GM18867 (cell line): ENCODE measurements around the gene BCAN.
A peak's percentile ranks its signal among the peaks of the same experiment; 100 is the strongest.

Experiments
- ATAC-seq: cut with Tn5 transposase; IDR thresholded peaks from one replicate; pipeline ENCODE4 v1.9.1; 2021; ENCODE audit warnings: mild to moderate bottlenecking, moderate library complexity; ENCODE audit not compliant: unreplicated experiment

BCAN gene

DNA sequence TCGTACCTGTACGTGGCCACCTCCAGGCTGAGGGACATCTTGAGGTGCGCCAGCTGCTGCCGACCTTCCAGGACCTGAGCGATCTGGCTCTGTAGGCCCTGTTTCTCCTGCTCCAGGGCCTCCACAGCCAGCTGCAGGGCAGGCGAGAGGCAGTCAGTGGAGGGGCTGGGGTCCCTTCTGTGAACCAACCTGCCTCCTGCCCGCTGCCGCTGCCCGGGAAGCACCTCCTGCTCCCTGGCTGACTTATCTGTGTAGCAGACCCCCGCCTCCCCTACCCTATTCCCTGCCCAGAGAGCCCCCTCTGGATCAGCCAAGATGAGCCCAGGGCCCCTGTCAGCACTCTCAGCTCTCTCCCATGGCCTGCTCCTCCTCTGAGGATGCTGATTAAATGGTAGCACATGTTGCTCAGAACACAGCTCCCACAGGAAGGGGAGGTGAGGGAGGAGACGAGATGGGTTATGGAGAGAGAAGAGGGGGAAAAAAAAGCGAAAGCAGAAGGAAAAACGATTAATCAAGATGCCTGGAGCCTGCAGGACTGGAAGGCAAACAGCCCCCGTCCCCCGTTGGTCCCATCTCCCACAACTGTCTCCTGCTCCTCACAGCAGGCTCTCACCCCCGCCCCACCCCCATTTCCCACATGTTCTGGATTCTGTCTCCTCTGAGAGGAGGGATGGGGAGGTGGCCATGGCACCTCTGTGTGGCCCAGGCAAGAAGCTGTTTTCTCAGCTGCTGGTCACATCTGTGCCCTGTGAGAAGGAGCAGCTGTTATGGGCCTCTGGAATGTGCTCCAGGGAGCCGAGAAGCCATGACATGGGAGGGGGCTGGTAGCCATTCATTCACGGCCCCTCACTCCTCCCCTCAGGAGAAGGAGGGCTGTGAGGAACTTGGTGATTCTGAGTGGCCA lies 33.5 kb downstream of the BCAN start:
- ATAC-seq = no peak

- no peak for ATAC-seq
Observed at GRCh38 chr1:156676114-156676819, 34.4 kb downstream of the BCAN start.

DNA sequence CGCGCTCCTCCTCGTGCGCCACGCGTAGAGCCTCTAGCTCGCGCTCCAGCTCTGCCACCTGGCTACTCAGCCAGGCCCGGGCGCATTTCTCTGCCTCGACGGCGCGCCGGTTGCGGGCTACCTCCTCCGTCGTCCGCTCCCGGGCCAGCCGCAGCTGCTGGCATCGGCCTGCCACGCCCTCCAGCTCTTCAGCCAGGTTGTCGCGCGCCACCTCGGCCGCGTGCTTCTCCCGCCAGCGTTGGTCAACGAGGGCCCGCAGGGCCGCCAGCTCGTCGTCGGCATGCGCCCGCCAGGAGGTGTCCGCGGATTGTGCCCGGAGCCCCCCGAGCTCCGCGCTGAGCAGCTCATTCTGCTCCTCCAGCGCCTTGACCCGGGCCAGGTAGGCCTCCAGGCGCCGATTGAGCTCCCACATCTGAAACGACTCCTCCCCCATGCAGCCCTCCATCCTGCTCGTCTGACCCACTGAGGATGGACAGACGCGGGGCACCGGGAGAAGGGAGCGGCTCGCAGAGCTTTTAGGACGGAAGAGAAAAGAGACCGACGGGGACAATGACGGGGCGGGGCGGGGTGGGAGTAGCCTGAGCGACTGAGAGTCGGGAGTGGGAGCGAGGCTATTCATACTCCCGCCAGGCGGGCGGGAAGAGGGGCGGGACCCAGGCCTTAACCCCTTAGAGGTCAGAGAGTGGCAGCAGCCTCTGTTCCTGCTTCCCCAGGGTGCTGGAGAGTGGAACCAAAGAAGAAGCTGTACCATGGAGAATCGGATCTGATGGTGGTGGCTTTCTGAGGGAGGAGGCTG lies 35.1 kb downstream of the BCAN start, which contains the start of gene NES:
Gene NES (minus strand): TSS at position 588 of the 796 bp plus-strand sequence. CDS start 143 bp downstream, at position 445.
- no peak for ATAC-seq

GRCh38 chr1:156677616-156678596 lies 36.0 kb downstream of the BCAN start:
- no peak for ATAC-seq

- no peak for ATAC-seq
Observed at GRCh38 chr1:156680056-156680455, 38.1 kb downstream of the BCAN start.

GRCh38 chr1:156681196-156681960 lies 39.5 kb downstream of the BCAN start:
- ATAC-seq = no peak

DNA sequence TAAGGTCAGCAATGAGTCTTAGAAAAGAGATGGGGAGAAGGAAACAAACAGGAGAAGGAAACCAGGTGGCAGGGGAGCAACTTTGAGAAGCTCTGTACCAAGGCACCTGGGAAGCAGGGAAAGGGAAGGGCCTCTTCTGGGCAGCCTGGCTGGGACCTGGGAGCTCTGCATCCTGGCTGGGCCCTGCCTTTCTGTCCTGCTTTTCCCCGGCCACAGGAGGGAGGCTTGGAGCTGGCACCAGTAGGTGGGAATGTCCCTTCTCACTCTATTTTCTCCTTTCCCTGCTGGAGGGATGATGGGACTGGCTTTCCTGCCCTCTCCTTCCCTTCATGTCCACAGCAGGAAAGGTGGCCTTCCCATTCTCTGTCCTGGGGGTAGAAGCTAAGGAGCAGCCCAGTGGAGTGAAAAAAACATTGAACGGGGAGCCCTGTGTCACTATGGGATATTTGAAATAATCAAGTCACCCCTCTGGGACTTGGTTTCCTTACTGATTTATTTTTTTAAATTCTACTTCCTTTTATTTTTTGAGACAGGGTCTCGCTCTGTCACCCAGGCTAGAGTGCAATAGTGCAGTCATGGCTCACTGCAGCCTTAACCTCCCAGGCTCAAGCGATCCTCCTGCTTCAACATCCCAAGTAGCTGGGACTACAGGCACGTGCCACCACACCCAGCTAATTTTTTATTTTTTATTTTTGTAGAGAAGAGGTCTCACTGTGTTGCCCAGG lies 40.4 kb downstream of the BCAN start:
- ATAC-seq = no peak

DNA sequence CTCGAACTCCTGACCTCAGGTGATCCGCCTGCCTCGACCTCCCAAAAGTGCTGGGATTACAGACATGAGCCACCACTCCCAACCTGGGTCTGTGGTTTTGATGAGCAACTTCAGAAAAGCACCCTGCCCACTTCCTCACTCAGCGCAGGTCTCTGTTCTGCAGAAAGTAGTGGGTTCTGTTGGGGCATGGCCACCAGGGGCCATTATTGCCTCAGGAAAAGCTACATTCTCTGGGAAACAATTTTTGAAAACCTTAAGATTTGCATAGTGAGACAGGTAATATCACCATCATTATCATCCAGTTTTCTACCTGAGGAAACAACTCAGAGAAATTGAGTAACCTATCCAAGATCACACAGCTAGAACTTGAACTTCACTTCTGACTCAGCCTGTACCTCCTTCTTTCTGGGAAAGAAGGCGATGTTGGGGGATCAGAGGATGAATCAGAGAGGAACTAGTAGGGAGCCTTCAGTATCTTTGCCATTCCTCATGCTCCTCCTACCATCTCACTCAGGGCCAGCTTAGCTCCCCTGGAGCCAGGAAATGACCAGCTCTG lies 42.4 kb downstream of the BCAN start:
- ATAC-seq = peak; percentile 42

GRCh38 chr1:156689035-156689952 lies 47.4 kb downstream of the BCAN start:
- ATAC-seq = peak; percentile 82

DNA sequence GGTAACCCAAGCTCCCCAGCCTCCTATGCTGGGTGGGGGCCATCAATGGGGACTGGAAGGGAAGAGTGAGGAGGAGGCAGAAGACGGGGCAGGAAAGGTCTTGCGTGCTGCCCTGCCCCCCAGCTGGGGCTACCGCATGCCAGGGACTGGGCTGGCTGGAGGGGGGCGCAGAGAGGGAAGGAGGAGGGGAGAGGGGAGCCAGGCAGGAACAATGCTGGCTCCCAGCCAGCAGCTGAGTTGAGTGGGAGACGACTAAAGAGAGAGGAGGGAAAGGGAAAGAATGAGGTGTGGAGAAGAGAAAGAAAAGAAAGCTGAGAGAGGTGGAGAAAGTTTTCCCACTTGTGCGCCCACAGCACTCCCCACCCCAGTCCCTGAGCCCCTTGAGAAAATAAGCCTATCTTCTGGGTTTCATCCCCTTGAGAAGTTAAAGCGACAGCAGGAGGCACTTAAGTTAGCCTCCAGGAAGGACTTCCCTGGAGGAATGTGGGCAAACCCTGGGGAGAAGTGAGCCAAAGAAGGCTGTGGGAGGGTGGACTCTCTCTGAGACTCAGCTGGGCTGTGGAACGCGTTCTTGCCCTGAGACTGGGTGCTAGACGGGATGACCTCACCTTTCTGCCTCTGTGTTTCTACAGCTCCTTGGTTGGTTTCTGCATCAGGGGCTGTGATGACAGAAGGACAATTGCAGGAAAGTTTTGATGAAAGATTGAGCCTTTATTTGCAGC lies 48.2 kb downstream of the BCAN start:
- no peak for ATAC-seq

DNA sequence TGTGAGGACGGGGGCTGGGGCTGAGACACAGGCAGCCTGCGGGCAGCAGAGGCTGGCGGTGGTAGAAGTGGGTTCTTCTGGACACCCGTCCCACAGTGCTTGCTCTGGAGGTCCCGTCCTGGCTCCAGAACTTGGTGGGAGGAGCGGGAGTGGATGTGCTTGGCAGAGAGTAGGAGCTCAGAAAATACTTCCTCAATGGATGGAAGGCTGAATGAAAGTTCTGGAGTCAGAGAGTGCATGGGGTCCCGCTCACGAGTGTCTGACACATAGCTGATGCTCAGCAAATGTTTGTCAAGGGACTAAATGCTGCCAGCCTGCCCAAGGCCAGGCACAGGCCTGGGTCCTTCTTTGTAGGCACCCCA lies 48.7 kb downstream of the BCAN start:
- ATAC-seq = no peak

- ATAC-seq = no peak
Observed at GRCh38 chr1:156691191-156691590, 49.3 kb downstream of the BCAN start.

- no peak for ATAC-seq
Observed at GRCh38 chr1:156691665-156692440, 49.9 kb downstream of the BCAN start.

DNA sequence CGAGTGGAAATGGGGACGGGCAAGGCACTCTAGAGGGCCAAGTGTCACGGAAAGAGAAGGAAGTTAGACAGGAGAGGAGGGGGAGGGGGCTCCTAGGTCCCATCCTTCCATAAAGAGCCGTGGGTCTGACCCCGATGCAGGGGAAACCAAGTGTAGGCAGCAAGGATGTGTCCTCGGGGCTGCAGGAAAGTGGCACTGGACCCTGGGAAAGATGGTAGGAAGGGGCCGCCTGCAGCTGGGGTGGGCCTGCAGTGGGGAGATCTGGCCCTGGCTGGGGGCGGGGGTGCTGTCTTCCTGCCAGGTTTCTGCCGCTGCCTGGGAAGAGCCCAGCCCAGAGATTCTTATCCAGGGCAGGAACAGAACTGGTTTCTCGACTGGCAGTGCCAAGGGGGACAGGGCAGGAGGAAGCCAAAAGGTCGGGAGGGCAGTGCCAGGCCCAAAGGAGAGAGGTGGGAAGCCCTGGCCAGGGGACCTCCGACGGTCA lies 50.6 kb downstream of the BCAN start:
- ATAC-seq = no peak

- no peak for ATAC-seq
Observed at GRCh38 chr1:156692925-156693847, 51.3 kb downstream of the BCAN start.
